Measurements from ENCODE around the gene ARHGEF33. TPM values are rescaled to one million over a fixed set of nuclear protein-coding genes. Genes with fewer than 3 reads are reported as not detected.

Gene ARHGEF33
- total and polyA plus RNA-seq, 2 experiments from 2014 or later, result 0.10 to 1.8 TPM

- no peak for TF ChIP-seq ZNF462 (CRISPR knock-in tag; IDR thresholded peaks at IDR 0.05)
- no peak for TF ChIP-seq CTCF (conservative IDR thresholded peaks at IDR 0.05; ENCODE audit: low read depth in 2 of 2)
- TF ChIP-seq EZH2phosphoT487 (IDR thresholded peaks at IDR 0.05; ENCODE audit: unreplicated experiment), result no peak
- TF ChIP-seq ETS1 (IDR thresholded peaks at IDR 0.05), result no peak
- no peak for TF ChIP-seq EZH2 (IDR thresholded peaks at IDR 0.05; ENCODE audit: low read depth, unreplicated experiment)
- no peak for TF ChIP-seq NANOG (IDR thresholded peaks at IDR 0.05; ENCODE audit: borderline replicate concordance)
- TF ChIP-seq JUNB (IDR thresholded peaks at IDR 0.05; ENCODE audit: unreplicated experiment), result no peak
- no peak for TF ChIP-seq ZNF331 (CRISPR knock-in tag; IDR thresholded peaks at IDR 0.05; ENCODE audit: low read depth)
- no peak for TF ChIP-seq POLR2AphosphoS5 (IDR thresholded peaks at IDR 0.05; ENCODE audit: low read depth)
Observed at GRCh38 chr2:38887347-38887746, 2.3 kb upstream of the ARHGEF33 start (continued).

Measured in GM23338 (cell line).